ENCODE measurements around the gene PIAS2. TPM values are rescaled to one million over a fixed set of nuclear protein-coding genes. Genes with fewer than 3 reads are reported as not detected.

PIAS2 gene
- total RNA-seq, 4 donors from 2014 or later = 12.1 to 42.7 (median 16.9) TPM

DNA sequence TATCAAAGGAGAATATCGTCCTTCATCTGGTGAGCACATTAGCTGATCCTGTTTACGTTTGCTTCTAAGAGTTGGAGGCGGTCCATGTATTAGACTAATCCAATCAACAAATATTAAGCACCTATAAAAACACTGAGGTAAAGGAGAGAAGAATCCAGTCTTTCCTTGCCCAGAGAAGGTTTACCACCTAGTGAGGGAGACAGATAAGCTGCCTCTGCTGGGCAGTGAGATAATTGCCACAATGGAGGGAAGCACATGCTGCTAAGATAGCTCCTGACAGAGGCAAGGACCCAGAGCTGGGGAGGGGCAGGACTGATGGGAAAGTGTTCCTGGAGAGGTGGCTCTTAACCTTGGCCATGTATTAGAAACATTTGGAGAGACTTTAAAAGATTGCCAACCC is 123.7 kb downstream of the PIAS2 start:
- H3K4me1 ChIP-seq = no peaks in the 10 kb centered on the region
- no peaks in the 10 kb centered on the region for H3K36me3 ChIP-seq
- no peak overlapping the region for H3K27ac ChIP-seq
- no peaks in the 10 kb centered on the region for H3K27me3 ChIP-seq
- no peak for DNase-seq (ENCODE audit: low spot score in 2 of 2)
- no peak for TF ChIP-seq EP300 (IDR thresholded peaks at IDR 0.05)
- WGBS = 65% methylated on average over 3 of the region's 3 CpGs
- H3K4me3 ChIP-seq = no peak overlapping the region
- no peaks in the 10 kb centered on the region for H3K9me3 ChIP-seq

DNA sequence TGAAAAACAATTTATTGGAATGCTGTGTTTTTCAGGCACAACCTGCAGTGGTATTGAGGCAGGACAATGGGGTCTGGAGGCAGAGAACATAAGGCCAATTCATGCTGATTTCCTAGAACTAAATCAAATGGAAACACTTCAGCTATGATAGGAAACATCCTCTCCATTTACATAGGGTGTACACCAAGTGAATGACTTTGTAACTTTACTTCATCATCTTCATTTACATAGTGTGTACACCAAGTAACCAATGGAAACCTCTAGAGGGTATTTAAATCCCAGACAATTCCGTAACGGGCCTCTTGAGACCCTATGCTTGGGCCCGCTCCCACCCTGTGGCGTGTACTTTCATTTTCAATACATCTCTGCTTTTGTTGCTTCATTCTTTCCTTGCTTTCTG is 128.2 kb downstream of the PIAS2 start:
- no peak for DNase-seq (ENCODE audit: low spot score in 2 of 2)
- 94% methylated on average over 4 of the region's 4 CpGs for WGBS
- no peak for TF ChIP-seq POLR2A (IDR thresholded peaks at IDR 0.05)
- TF ChIP-seq EP300 (IDR thresholded peaks at IDR 0.05) = no peak
- no peak for TF ChIP-seq CTCF (IDR thresholded peaks at IDR 0.05)
- no peak for TF ChIP-seq POLR2AphosphoS5 (IDR thresholded peaks at IDR 0.05)
- Histone ChIP-seq H3K36me3 (no peaks in the 10 kb centered on the region), H3K27ac (no peak overlapping the region), H3K9me3 (peaks cover 4% of the 10 kb centered on the region), H3K4me1 (no peaks in the 10 kb centered on the region), H3K27me3 (no peaks in the 10 kb centered on the region), H3K4me3 (no peak overlapping the region)

DNA sequence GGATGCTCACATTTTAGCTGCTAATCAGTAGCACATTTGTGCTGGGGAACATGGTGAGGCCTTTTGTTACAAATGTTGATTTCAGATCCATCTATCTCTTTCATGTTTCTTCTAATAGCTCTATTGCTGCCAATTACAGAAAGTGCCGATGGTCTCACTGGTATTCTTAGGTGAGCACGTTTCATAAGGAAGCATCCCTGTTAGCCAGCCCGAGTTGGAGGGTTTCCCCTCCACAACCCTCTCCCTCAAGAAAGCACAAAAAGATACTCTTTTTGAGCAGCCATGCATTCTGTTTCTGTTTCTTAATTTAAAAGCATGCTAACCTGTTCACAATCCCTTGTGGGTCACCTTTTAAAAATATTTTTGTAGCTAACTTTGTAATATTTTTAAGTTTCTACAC is 129.6 kb downstream of the PIAS2 start:
- no peak for DNase-seq (ENCODE audit: low spot score in 2 of 2)
- TF ChIP-seq CTCF (IDR thresholded peaks at IDR 0.05) (no peak), POLR2AphosphoS5 (IDR thresholded peaks at IDR 0.05) (no peak), EP300 (IDR thresholded peaks at IDR 0.05) (no peak), POLR2A (IDR thresholded peaks at IDR 0.05) (no peak)
- H3K27ac ChIP-seq = no peak overlapping the region
- no peaks in the 10 kb centered on the region for H3K36me3 ChIP-seq
- no peaks in the 10 kb centered on the region for H3K4me1 ChIP-seq
- no peak overlapping the region for H3K4me3 ChIP-seq
- 64% methylated on average over 3 of the region's 3 CpGs for WGBS
- peaks cover 4% of the 10 kb centered on the region for H3K9me3 ChIP-seq
- no peaks in the 10 kb centered on the region for H3K27me3 ChIP-seq

DNA sequence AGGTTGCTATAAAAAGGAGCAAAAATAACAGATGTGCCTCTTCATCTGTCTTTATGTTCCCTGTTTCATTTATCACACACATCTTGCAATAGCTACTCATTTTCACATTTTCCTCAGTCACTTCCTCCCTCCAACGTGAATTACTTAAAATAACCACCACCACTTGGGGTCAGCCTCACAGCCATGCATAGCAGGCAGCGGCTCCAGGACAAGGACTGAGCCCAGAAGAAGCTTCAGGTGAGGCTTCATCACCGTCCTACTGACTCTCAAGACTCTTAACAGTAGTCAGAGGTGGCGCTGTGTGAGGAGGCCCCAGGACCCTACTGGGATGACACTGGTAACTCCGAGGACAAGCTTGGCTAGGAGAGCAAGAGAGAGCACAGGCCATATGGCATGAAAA is 144.9 kb downstream of the PIAS2 start:
- WGBS = 76% methylated on average over 5 of the region's 5 CpGs
- no peaks in the 10 kb centered on the region for H3K9me3 ChIP-seq
- no peak overlapping the region for H3K27ac ChIP-seq
- no peaks in the 10 kb centered on the region for H3K27me3 ChIP-seq
- no peak for DNase-seq (ENCODE audit: low spot score in 2 of 2)
- H3K4me3 ChIP-seq = no peak overlapping the region
- TF ChIP-seq POLR2A (IDR thresholded peaks at IDR 0.05) = no peak
- no peak for TF ChIP-seq EP300 (IDR thresholded peaks at IDR 0.05)
- TF ChIP-seq CTCF (IDR thresholded peaks at IDR 0.05) = no peak
- no peaks in the 10 kb centered on the region for H3K36me3 ChIP-seq
- no peaks in the 10 kb centered on the region for H3K4me1 ChIP-seq

GRCh38 chr18:46771141-46771540 is 146.2 kb downstream of the PIAS2 start:
- Histone ChIP-seq H3K27ac (no peak overlapping the region), H3K4me3 (no peak overlapping the region), H3K4me1 (no peaks in the 10 kb centered on the region), H3K27me3 (no peaks in the 10 kb centered on the region), H3K9me3 (no peaks in the 10 kb centered on the region), H3K36me3 (no peaks in the 10 kb centered on the region)
- DNase-seq (ENCODE audit: low spot score in 2 of 2) = no peak
- 38% methylated on average over 3 of the region's 3 CpGs for WGBS
- no peak for TF ChIP-seq CTCF (IDR thresholded peaks at IDR 0.05)

DNA sequence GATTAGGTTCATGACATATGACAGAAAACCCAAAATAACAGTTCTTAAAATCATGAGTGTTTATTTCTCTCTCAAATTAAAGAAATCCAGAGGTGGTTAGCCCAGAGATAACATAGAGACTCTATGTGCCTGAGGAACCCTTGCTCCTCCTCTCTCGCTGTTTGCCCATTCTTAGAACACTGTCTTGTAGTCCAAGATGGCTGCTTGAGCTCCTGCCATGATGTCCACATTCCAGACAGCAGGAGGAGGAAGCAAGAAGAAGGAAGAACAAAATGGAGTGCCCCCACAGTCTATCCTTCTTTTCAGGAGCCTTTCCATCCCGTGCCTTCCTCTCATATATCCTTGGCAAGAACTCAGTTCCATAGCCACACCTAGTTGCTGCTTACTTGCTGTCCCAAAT is 146.6 kb downstream of the PIAS2 start:
- Histone ChIP-seq H3K27ac (no peak overlapping the region), H3K36me3 (no peaks in the 10 kb centered on the region), H3K4me1 (no peaks in the 10 kb centered on the region), H3K4me3 (no peak overlapping the region), H3K9me3 (no peaks in the 10 kb centered on the region), H3K27me3 (no peaks in the 10 kb centered on the region)
- 56% methylated on average over 2 of the region's 2 CpGs for WGBS
- TF ChIP-seq POLR2A (IDR thresholded peaks at IDR 0.05) (no peak), POLR2AphosphoS5 (IDR thresholded peaks at IDR 0.05) (no peak), CTCF (IDR thresholded peaks at IDR 0.05) (no peak), EP300 (IDR thresholded peaks at IDR 0.05) (no peak)
- no peak for DNase-seq (ENCODE audit: low spot score in 2 of 2)

Measured in suprapubic skin (tissue), 4 donors.